ENCODE results near the gene TMEFF2. TPM values are rescaled to one million over a fixed set of nuclear protein-coding genes. Genes with fewer than 3 reads are reported as not detected.

Gene TMEFF2
- total RNA-seq, 1 donor = under 0.01 TPM

- H3K4me3 ChIP-seq (ENCODE audit: insufficient read depth, low read length) = no peak overlapping the region
- no peak overlapping the region for H2AFZ ChIP-seq (ENCODE audit: low read length)
- no peak for DNase-seq (ENCODE audit: insufficient read length, low spot score, missing footprints)
- H3K4me2 ChIP-seq (ENCODE audit: insufficient read depth, low read length) = no peak overlapping the region
- H3K27ac ChIP-seq (ENCODE audit: low read depth, low read length) = no peak overlapping the region
- no peak for TF ChIP-seq CTCF (IDR thresholded peaks at IDR 0.05; ENCODE audit: extremely low read depth, low read depth, low read length)
- H4K20me1 ChIP-seq (ENCODE audit: insufficient read depth, low read length) = no peaks in the 10 kb centered on the region
- H3K36me3 ChIP-seq (ENCODE audit: insufficient read depth, low read length) = no peaks in the 10 kb centered on the region
- no peaks in the 10 kb centered on the region for H3K27me3 ChIP-seq (ENCODE audit: insufficient read depth, low read length)
- H3K79me2 ChIP-seq (ENCODE audit: insufficient read depth, low read length) = no peaks in the 10 kb centered on the region
- H3K9me3 ChIP-seq (ENCODE audit: low read depth, low read length) = no peaks in the 10 kb centered on the region
- H3K4me1 ChIP-seq (ENCODE audit: insufficient read depth, low read length) = no peaks in the 10 kb centered on the region
These were observed 140.8 kb downstream of the TMEFF2 start for GRCh38 chr2:192053921-192054320.

GRCh38 chr2:192051533-192051932 is 143.2 kb downstream of the TMEFF2 start:
- no peaks in the 10 kb centered on the region for H4K20me1 ChIP-seq (ENCODE audit: insufficient read depth, low read length)
- H2AFZ ChIP-seq (ENCODE audit: low read length) = no peak overlapping the region
- H3K36me3 ChIP-seq (ENCODE audit: insufficient read depth, low read length) = no peaks in the 10 kb centered on the region
- H3K79me2 ChIP-seq (ENCODE audit: insufficient read depth, low read length) = no peaks in the 10 kb centered on the region
- no peak overlapping the region for H3K4me2 ChIP-seq (ENCODE audit: insufficient read depth, low read length)
- TF ChIP-seq CTCF (IDR thresholded peaks at IDR 0.05; ENCODE audit: extremely low read depth, low read depth, low read length) = no peak
- no peak overlapping the region for H3K4me3 ChIP-seq (ENCODE audit: insufficient read depth, low read length)
- no peak for DNase-seq (ENCODE audit: insufficient read length, low spot score, missing footprints)
- H3K27me3 ChIP-seq (ENCODE audit: insufficient read depth, low read length) = no peaks in the 10 kb centered on the region
- H3K27ac ChIP-seq (ENCODE audit: low read depth, low read length) = no peak overlapping the region
- H3K4me1 ChIP-seq (ENCODE audit: insufficient read depth, low read length) = no peaks in the 10 kb centered on the region
- no peaks in the 10 kb centered on the region for H3K9me3 ChIP-seq (ENCODE audit: low read depth, low read length)

- no peaks in the 10 kb centered on the region for H3K4me1 ChIP-seq (ENCODE audit: insufficient read depth, low read length)
- H3K27ac ChIP-seq (ENCODE audit: low read depth, low read length) = no peak overlapping the region
- H3K9me3 ChIP-seq (ENCODE audit: low read depth, low read length) = no peaks in the 10 kb centered on the region
- no peak overlapping the region for H2AFZ ChIP-seq (ENCODE audit: low read length)
- H3K27me3 ChIP-seq (ENCODE audit: insufficient read depth, low read length) = no peaks in the 10 kb centered on the region
- no peak for DNase-seq (ENCODE audit: insufficient read length, low spot score, missing footprints)
- no peaks in the 10 kb centered on the region for H4K20me1 ChIP-seq (ENCODE audit: insufficient read depth, low read length)
- H3K79me2 ChIP-seq (ENCODE audit: insufficient read depth, low read length) = no peaks in the 10 kb centered on the region
- no peaks in the 10 kb centered on the region for H3K36me3 ChIP-seq (ENCODE audit: insufficient read depth, low read length)
- H3K4me3 ChIP-seq (ENCODE audit: insufficient read depth, low read length) = no peak overlapping the region
- no peak for TF ChIP-seq CTCF (IDR thresholded peaks at IDR 0.05; ENCODE audit: extremely low read depth, low read depth, low read length)
- H3K4me2 ChIP-seq (ENCODE audit: insufficient read depth, low read length) = no peak overlapping the region
These were observed 145.4 kb downstream of the TMEFF2 start for GRCh38 chr2:192049362-192049761.

- Histone ChIP-seq H3K27me3 (ENCODE audit: insufficient read depth, low read length) (no peaks in the 10 kb centered on the region), H3K4me1 (ENCODE audit: insufficient read depth, low read length) (no peaks in the 10 kb centered on the region), H3K4me3 (ENCODE audit: insufficient read depth, low read length) (no peak overlapping the region), H2AFZ (ENCODE audit: low read length) (no peak overlapping the region), H3K79me2 (ENCODE audit: insufficient read depth, low read length) (no peaks in the 10 kb centered on the region), H3K36me3 (ENCODE audit: insufficient read depth, low read length) (no peaks in the 10 kb centered on the region), H4K20me1 (ENCODE audit: insufficient read depth, low read length) (no peaks in the 10 kb centered on the region), H3K4me2 (ENCODE audit: insufficient read depth, low read length) (no peak overlapping the region), H3K9me3 (ENCODE audit: low read depth, low read length) (no peaks in the 10 kb centered on the region), H3K27ac (ENCODE audit: low read depth, low read length) (no peak overlapping the region)
- no peak for DNase-seq (ENCODE audit: insufficient read length, low spot score, missing footprints)
- TF ChIP-seq CTCF (IDR thresholded peaks at IDR 0.05; ENCODE audit: extremely low read depth, low read depth, low read length) = no peak
These were observed 147.2 kb downstream of the TMEFF2 start for GRCh38 chr2:192047315-192048107.

All from osteoblast (primary cell).